ENCODE measurements around the gene SLC38A10. TPM values are rescaled to one million over a fixed set of nuclear protein-coding genes. Genes with fewer than 3 reads are reported as not detected.

The SLC38A10 gene
- total RNA-seq, 1 experiment from 2014 or later, result 43.8 TPM

DNA sequence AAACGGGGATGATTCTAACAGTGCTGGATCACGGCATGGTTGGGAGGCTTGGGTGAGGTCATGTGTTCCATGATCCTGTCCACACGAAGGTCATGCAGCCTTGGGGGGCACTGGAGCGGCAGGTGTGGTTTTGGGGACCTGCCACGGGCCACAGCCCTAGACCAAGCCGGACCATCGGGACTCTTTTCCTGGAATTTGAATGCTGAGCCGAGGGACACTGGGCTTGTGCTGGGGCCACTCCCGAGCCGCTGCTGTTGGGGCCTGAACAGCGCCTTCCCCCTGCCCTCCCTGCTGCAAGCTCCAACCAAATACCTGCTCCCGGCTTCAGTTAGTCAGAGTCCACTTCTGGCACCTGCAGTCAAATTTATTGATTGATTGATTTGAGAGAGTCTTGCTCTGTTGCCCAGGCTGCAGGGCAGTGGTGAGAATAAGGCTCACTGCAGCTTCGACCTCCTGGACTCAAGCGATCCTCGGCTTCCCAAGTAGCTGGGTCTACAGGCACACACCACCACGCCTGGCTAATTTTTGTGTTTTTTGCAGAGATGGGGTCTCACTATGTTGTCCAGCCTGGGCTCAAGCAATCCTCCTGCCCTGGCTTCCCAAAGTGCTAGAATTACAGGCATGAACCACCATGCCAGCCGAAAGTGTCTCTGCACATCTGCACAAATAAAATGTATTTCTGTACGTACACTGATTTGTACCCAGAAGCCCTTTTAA is 37.2 kb upstream of the SLC38A10 start:
- H3K79me2 ChIP-seq (ENCODE audit: insufficient read depth, low read length), result no peaks in the 10 kb centered on the region
- H3K27me3 Mint-ChIP-seq (ENCODE audit: low read depth), result peaks cover 17% of the 10 kb centered on the region
- no peak overlapping the region for H2BK20ac ChIP-seq (ENCODE audit: low read depth, low read length, poor library complexity, severe bottlenecking)
- H2BK15ac ChIP-seq (ENCODE audit: low read depth, low read length), result no peak overlapping the region
- no peak for DNase-seq
- no peak overlapping the region for H2BK120ac ChIP-seq (ENCODE audit: low read depth, low read length, poor library complexity, severe bottlenecking)
- H3T11ph ChIP-seq (ENCODE audit: low read length), result no peak overlapping the region
- no peaks in the 10 kb centered on the region; a peak in 1 of 5 replicates for H3K9me3 Mint-ChIP-seq
- H3K27ac ChIP-seq (ENCODE audit: insufficient read length, low read depth, low read length), result no peak overlapping the region
- no peak overlapping the region for H4K5ac ChIP-seq (ENCODE audit: insufficient read length, low read depth, low read length)
- H2AK5ac ChIP-seq (ENCODE audit: insufficient read length, low read length), result no peak overlapping the region
- no peak overlapping the region for H3K27ac Mint-ChIP-seq
- no peak overlapping the region for H3K9ac ChIP-seq (ENCODE audit: extremely low read depth, insufficient read length, low read length)
- no peaks in the 10 kb centered on the region for H3K9me3 ChIP-seq (ENCODE audit: control insufficient read depth, low read depth, low read length)
- no CpG with 5 or more reads among the region's 18 CpGs for WGBS (ENCODE audit: extremely low coverage, insufficient read length, low lambda C conversion rate)
- H3K56ac ChIP-seq (ENCODE audit: insufficient read length, low read depth, low read length), result no peak overlapping the region
- H3K79me1 ChIP-seq (ENCODE audit: insufficient read depth, low read depth, low read length, poor library complexity, severe bottlenecking), result no peaks in the 10 kb centered on the region
- H3K4ac ChIP-seq (ENCODE audit: low read depth, low read length), result no peak overlapping the region
- no peak overlapping the region; a peak in 1 of 5 replicates for H3K4me3 Mint-ChIP-seq
- H3K4me2 ChIP-seq (ENCODE audit: insufficient read depth, insufficient read length, low read length), result no peak overlapping the region
- H4K8ac ChIP-seq (replicated peaks; ENCODE audit: insufficient read length, low read depth, low read length), result no peak overlapping the region
- H2BK12ac ChIP-seq (ENCODE audit: insufficient read length, low read depth, low read length), result no peak overlapping the region
- no peak overlapping the region for H3K23ac ChIP-seq (ENCODE audit: insufficient read length, low read depth, low read length)
- TF ChIP-seq, protein P1, sequence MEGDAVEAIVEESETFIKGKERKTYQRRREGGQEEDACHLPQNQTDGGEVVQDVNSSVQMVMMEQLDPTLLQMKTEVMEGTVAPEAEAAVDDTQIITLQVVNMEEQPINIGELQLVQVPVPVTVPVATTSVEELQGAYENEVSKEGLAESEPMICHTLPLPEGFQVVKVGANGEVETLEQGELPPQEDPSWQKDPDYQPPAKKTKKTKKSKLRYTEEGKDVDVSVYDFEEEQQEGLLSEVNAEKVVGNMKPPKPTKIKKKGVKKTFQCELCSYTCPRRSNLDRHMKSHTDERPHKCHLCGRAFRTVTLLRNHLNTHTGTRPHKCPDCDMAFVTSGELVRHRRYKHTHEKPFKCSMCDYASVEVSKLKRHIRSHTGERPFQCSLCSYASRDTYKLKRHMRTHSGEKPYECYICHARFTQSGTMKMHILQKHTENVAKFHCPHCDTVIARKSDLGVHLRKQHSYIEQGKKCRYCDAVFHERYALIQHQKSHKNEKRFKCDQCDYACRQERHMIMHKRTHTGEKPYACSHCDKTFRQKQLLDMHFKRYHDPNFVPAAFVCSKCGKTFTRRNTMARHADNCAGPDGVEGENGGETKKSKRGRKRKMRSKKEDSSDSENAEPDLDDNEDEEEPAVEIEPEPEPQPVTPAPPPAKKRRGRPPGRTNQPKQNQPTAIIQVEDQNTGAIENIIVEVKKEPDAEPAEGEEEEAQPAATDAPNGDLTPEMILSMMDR (conservative IDR thresholded peaks at IDR 0.05), result no peak
- peaks cover 20 to 50% of the 10 kb centered on the region in 2 experiments for H3K4me1 Mint-ChIP-seq
- no peaks in the 10 kb centered on the region for H4K20me1 ChIP-seq (ENCODE audit: control insufficient read depth, insufficient read depth, insufficient read length)
- H3K14ac ChIP-seq (ENCODE audit: insufficient read depth, low read length), result no peak overlapping the region; the same call in 1 of the 2 replicates
- no peak overlapping the region for H2BK5ac ChIP-seq (ENCODE audit: insufficient read length, low read length)
- H4K91ac ChIP-seq (ENCODE audit: insufficient read length, low read depth, low read length), result no peak overlapping the region
- no peaks in the 10 kb centered on the region for H3K23me2 ChIP-seq (ENCODE audit: insufficient read length, low read depth, low read length, poor library complexity, severe bottlenecking)
- H3K36me3 Mint-ChIP-seq (ENCODE audit: insufficient read depth in 1 of 3, low read depth in 3 of 3), result no peaks in the 10 kb centered on the region
- H3K27me3 ChIP-seq (ENCODE audit: insufficient read depth, low read length), result no peaks in the 10 kb centered on the region
- no peaks in the 10 kb centered on the region for H3K4me1 ChIP-seq (ENCODE audit: insufficient read depth, low read length)
- no peak overlapping the region for H3K18ac ChIP-seq (ENCODE audit: insufficient read length, low read depth, low read length)
- H2AFZ ChIP-seq (ENCODE audit: low read length), result no peak overlapping the region

Data from H9 (cell line).